Measurements from ENCODE around the gene DISP1.

The DISP1 gene

DNA sequence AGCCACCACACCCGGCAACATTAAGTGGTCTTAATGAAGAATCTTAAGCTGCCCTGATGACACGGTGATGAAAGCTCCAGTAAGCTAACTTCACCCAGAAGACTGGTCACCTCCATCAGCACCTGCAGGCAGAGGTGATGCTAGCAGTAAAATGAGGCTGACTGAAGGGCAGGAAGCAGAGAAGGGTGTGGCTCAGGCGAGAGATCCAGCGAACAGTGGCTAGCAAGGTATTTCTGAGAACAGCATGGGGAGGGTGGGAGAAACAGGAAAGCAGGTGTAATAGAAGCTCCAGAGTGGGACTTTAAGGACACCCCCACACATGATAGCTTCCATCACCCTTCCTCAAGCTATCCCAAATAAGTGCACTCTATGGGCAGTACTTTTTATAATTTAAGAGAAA lies 15.9 kb upstream of the DISP1 start:
- H3K27ac ChIP-seq (ENCODE audit: low read length), result no peak overlapping the region
- no peaks in the 10 kb centered on the region for H3K27me3 ChIP-seq (ENCODE audit: low read depth, low read length)
- no peaks in the 10 kb centered on the region for H3K4me1 ChIP-seq (ENCODE audit: control insufficient read depth in 1 of 2, insufficient read depth in 2 of 2, low read length in 2 of 2)
- no peaks in the 10 kb centered on the region for H3K36me3 ChIP-seq (ENCODE audit: control insufficient read depth in 1 of 2, insufficient read depth in 2 of 2, low read length in 2 of 2)
- H3K9me3 ChIP-seq (ENCODE audit: control insufficient read depth in 1 of 2, low read length in 2 of 2), result no peaks in the 10 kb centered on the region
- no peak overlapping the region for H3K4me3 ChIP-seq (ENCODE audit: low read depth in 1 of 2, low read length in 2 of 2)

DNA sequence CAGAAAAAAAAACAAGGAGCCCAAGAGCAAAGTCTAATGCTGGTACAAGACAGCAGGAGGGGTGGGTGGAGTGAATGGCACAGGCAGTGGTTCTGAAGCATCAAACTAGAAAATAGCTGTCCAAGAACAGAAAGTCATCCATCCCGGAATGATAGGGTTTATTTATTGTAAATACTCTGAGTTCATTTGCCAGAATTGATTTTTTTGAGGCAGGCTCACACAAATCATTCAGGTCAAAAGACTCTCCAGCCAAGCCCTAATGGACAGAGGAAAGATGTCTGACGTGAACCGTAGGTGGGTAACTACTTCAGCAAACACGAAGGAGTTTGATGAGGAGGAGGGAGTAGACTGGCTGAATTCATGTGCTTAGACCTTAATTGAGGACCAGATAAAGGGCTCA lies 13.8 kb upstream of the DISP1 start:
- Histone ChIP-seq H3K27me3 (ENCODE audit: low read depth, low read length) (no peaks in the 10 kb centered on the region), H3K9me3 (ENCODE audit: control insufficient read depth in 1 of 2, low read length in 2 of 2) (no peaks in the 10 kb centered on the region), H3K27ac (ENCODE audit: low read length) (no peak overlapping the region), H3K4me1 (ENCODE audit: control insufficient read depth in 1 of 2, insufficient read depth in 2 of 2, low read length in 2 of 2) (no peaks in the 10 kb centered on the region), H3K4me3 (ENCODE audit: low read depth in 1 of 2, low read length in 2 of 2) (no peak overlapping the region), H3K36me3 (ENCODE audit: control insufficient read depth in 1 of 2, insufficient read depth in 2 of 2, low read length in 2 of 2) (no peaks in the 10 kb centered on the region)

- H3K36me3 ChIP-seq (ENCODE audit: control insufficient read depth in 1 of 2, insufficient read depth in 2 of 2, low read length in 2 of 2), result peaks cover 0 to 4% of the 10 kb centered on the region in 2 donors
- no peak overlapping the region for H3K27ac ChIP-seq (ENCODE audit: low read length)
- no peaks in the 10 kb centered on the region for H3K9me3 ChIP-seq (ENCODE audit: control insufficient read depth in 1 of 2, low read length in 2 of 2)
- H3K27me3 ChIP-seq (ENCODE audit: low read depth, low read length), result no peaks in the 10 kb centered on the region
- H3K4me1 ChIP-seq (ENCODE audit: control insufficient read depth in 1 of 2, insufficient read depth in 2 of 2, low read length in 2 of 2), result peaks cover 0 to 5% of the 10 kb centered on the region in 2 donors
- H3K4me3 ChIP-seq (ENCODE audit: low read depth in 1 of 2, low read length in 2 of 2), result no peak overlapping the region
These were observed 3.2 kb upstream of the DISP1 start for GRCh38 chr1:222811671-222812070.

GRCh38 chr1:222813866-222814535 lies 838 bp upstream of the DISP1 start:
- Histone ChIP-seq H3K4me3 (ENCODE audit: low read depth in 1 of 2, low read length in 2 of 2) (peak overlapping the region; percentile 78 to 91), H3K4me1 (ENCODE audit: control insufficient read depth in 1 of 2, insufficient read depth in 2 of 2, low read length in 2 of 2) (peaks cover 0 to 16% of the 10 kb centered on the region in 2 donors), H3K27me3 (ENCODE audit: low read depth, low read length) (no peaks in the 10 kb centered on the region), H3K36me3 (ENCODE audit: control insufficient read depth in 1 of 2, insufficient read depth in 2 of 2, low read length in 2 of 2) (peaks cover 0 to 8% of the 10 kb centered on the region in 2 donors), H3K27ac (ENCODE audit: low read length) (peak overlapping the region; percentile 85), H3K9me3 (ENCODE audit: control insufficient read depth in 1 of 2, low read length in 2 of 2) (no peaks in the 10 kb centered on the region)

DNA sequence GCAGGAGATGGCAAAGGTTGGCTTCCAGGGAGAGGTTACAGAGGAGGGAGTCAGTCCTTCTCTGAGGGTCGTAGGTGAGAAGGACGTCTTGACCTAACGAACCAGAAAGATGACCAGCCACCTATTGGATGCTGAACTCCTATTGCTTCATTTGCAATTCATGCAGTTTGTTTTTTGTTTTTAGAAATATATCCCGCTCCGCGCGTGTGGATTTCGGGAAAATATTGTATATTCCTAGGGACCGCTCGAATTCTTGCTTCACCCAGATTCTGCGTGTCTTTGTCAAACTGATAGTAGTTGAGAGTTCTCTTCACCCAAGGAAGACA lies 564 bp downstream of the DISP1 start:
- Histone ChIP-seq H3K9me3 (ENCODE audit: control insufficient read depth in 1 of 2, low read length in 2 of 2) (no peaks in the 10 kb centered on the region), H3K4me3 (ENCODE audit: low read depth in 1 of 2, low read length in 2 of 2) (peak overlapping the region; percentile 78 to 91), H3K36me3 (ENCODE audit: control insufficient read depth in 1 of 2, insufficient read depth in 2 of 2, low read length in 2 of 2) (peaks cover 0 to 8% of the 10 kb centered on the region in 2 donors), H3K27ac (ENCODE audit: low read length) (peak overlapping the region; percentile 85), H3K4me1 (ENCODE audit: control insufficient read depth in 1 of 2, insufficient read depth in 2 of 2, low read length in 2 of 2) (peaks cover 0 to 21% of the 10 kb centered on the region in 2 donors), H3K27me3 (ENCODE audit: low read depth, low read length) (no peaks in the 10 kb centered on the region)

- Histone ChIP-seq H3K36me3 (ENCODE audit: control insufficient read depth in 1 of 2, insufficient read depth in 2 of 2, low read length in 2 of 2) (peaks cover 0 to 8% of the 10 kb centered on the region in 2 donors), H3K4me3 (ENCODE audit: low read depth in 1 of 2, low read length in 2 of 2) (no peak overlapping the region), H3K4me1 (ENCODE audit: control insufficient read depth in 1 of 2, insufficient read depth in 2 of 2, low read length in 2 of 2) (peaks cover 0 to 31% of the 10 kb centered on the region in 2 donors), H3K27ac (ENCODE audit: low read length) (no peak overlapping the region), H3K9me3 (ENCODE audit: control insufficient read depth in 1 of 2, low read length in 2 of 2) (no peaks in the 10 kb centered on the region), H3K27me3 (ENCODE audit: low read depth, low read length) (no peaks in the 10 kb centered on the region)
These were observed 2.7 kb downstream of the DISP1 start for GRCh38 chr1:222817529-222817928.

- H3K27ac ChIP-seq (ENCODE audit: low read length), result peak overlapping the region; percentile 16
- H3K27me3 ChIP-seq (ENCODE audit: low read depth, low read length), result no peaks in the 10 kb centered on the region
- no peaks in the 10 kb centered on the region for H3K9me3 ChIP-seq (ENCODE audit: control insufficient read depth in 1 of 2, low read length in 2 of 2)
- no peak overlapping the region for H3K4me3 ChIP-seq (ENCODE audit: low read depth in 1 of 2, low read length in 2 of 2)
- peaks cover 0 to 31% of the 10 kb centered on the region in 2 donors for H3K4me1 ChIP-seq (ENCODE audit: control insufficient read depth in 1 of 2, insufficient read depth in 2 of 2, low read length in 2 of 2)
- peaks cover 0 to 8% of the 10 kb centered on the region in 2 donors for H3K36me3 ChIP-seq (ENCODE audit: control insufficient read depth in 1 of 2, insufficient read depth in 2 of 2, low read length in 2 of 2)
These were observed 3.3 kb downstream of the DISP1 start for GRCh38 chr1:222818171-222818570.

- peaks cover 0 to 37% of the 10 kb centered on the region in 2 donors for H3K4me1 ChIP-seq (ENCODE audit: control insufficient read depth in 1 of 2, insufficient read depth in 2 of 2, low read length in 2 of 2)
- no peaks in the 10 kb centered on the region for H3K27me3 ChIP-seq (ENCODE audit: low read depth, low read length)
- H3K36me3 ChIP-seq (ENCODE audit: control insufficient read depth in 1 of 2, insufficient read depth in 2 of 2, low read length in 2 of 2), result peaks cover 0 to 4% of the 10 kb centered on the region in 2 donors
- no peaks in the 10 kb centered on the region for H3K9me3 ChIP-seq (ENCODE audit: control insufficient read depth in 1 of 2, low read length in 2 of 2)
- no peak overlapping the region for H3K4me3 ChIP-seq (ENCODE audit: low read depth in 1 of 2, low read length in 2 of 2)
- H3K27ac ChIP-seq (ENCODE audit: low read length), result no peak overlapping the region
These were observed 5.4 kb downstream of the DISP1 start for GRCh38 chr1:222820171-222820712.

GRCh38 chr1:222821239-222821638 lies 6.4 kb downstream of the DISP1 start:
- H3K9me3 ChIP-seq (ENCODE audit: control insufficient read depth in 1 of 2, low read length in 2 of 2), result no peaks in the 10 kb centered on the region
- H3K27ac ChIP-seq (ENCODE audit: low read length), result no peak overlapping the region
- H3K4me3 ChIP-seq (ENCODE audit: low read depth in 1 of 2, low read length in 2 of 2), result no peak overlapping the region
- peaks cover 0 to 3% of the 10 kb centered on the region in 2 donors for H3K36me3 ChIP-seq (ENCODE audit: control insufficient read depth in 1 of 2, insufficient read depth in 2 of 2, low read length in 2 of 2)
- peaks cover 0 to 35% of the 10 kb centered on the region in 2 donors for H3K4me1 ChIP-seq (ENCODE audit: control insufficient read depth in 1 of 2, insufficient read depth in 2 of 2, low read length in 2 of 2)
- no peaks in the 10 kb centered on the region for H3K27me3 ChIP-seq (ENCODE audit: low read depth, low read length)

- Histone ChIP-seq H3K27me3 (ENCODE audit: low read depth, low read length) (no peaks in the 10 kb centered on the region), H3K4me1 (ENCODE audit: control insufficient read depth in 1 of 2, insufficient read depth in 2 of 2, low read length in 2 of 2) (peaks cover 0 to 32% of the 10 kb centered on the region in 2 donors), H3K27ac (ENCODE audit: low read length) (no peak overlapping the region), H3K4me3 (ENCODE audit: low read depth in 1 of 2, low read length in 2 of 2) (no peak overlapping the region), H3K36me3 (ENCODE audit: control insufficient read depth in 1 of 2, insufficient read depth in 2 of 2, low read length in 2 of 2) (no peaks in the 10 kb centered on the region), H3K9me3 (ENCODE audit: control insufficient read depth in 1 of 2, low read length in 2 of 2) (no peaks in the 10 kb centered on the region)
These were observed 8.9 kb downstream of the DISP1 start for GRCh38 chr1:222823695-222824094.

- H3K9me3 ChIP-seq (ENCODE audit: control insufficient read depth in 1 of 2, low read length in 2 of 2), result no peaks in the 10 kb centered on the region
- no peaks in the 10 kb centered on the region for H3K36me3 ChIP-seq (ENCODE audit: control insufficient read depth in 1 of 2, insufficient read depth in 2 of 2, low read length in 2 of 2)
- H3K27me3 ChIP-seq (ENCODE audit: low read depth, low read length), result no peaks in the 10 kb centered on the region
- H3K4me1 ChIP-seq (ENCODE audit: control insufficient read depth in 1 of 2, insufficient read depth in 2 of 2, low read length in 2 of 2), result peaks cover 0 to 38% of the 10 kb centered on the region in 2 donors
- no peak overlapping the region for H3K27ac ChIP-seq (ENCODE audit: low read length)
- H3K4me3 ChIP-seq (ENCODE audit: low read depth in 1 of 2, low read length in 2 of 2), result no peak overlapping the region
These were observed 9.8 kb downstream of the DISP1 start for GRCh38 chr1:222824641-222825040.

- Histone ChIP-seq H3K27me3 (ENCODE audit: low read depth, low read length) (no peaks in the 10 kb centered on the region), H3K4me3 (ENCODE audit: low read depth in 1 of 2, low read length in 2 of 2) (no peak overlapping the region), H3K36me3 (ENCODE audit: control insufficient read depth in 1 of 2, insufficient read depth in 2 of 2, low read length in 2 of 2) (no peaks in the 10 kb centered on the region), H3K9me3 (ENCODE audit: control insufficient read depth in 1 of 2, low read length in 2 of 2) (no peaks in the 10 kb centered on the region), H3K4me1 (ENCODE audit: control insufficient read depth in 1 of 2, insufficient read depth in 2 of 2, low read length in 2 of 2) (peaks cover 0 to 23% of the 10 kb centered on the region in 2 donors), H3K27ac (ENCODE audit: low read length) (no peak overlapping the region)
These were observed 14.1 kb downstream of the DISP1 start for GRCh38 chr1:222828939-222829338.

Measured in muscle layer of duodenum (tissue), 2 donors.